GM20000 (cell line): Measurements from ENCODE around the gene DCBLD1.

Source experiments
- DNase-seq: peaks from one replicate; pipeline ENCODE4 v3.0.0; 2012; ENCODE audit warnings: low spot score
- TF ChIP-seq, protein P1 (sequence below): IDR thresholded peaks from 2 replicates; pipeline ENCODE4 v1.5.1; 2012; ENCODE audit warnings: mild to moderate bottlenecking, control low read depth; ENCODE audit errors: extremely low read depth, missing control alignments

DCBLD1 gene

GRCh38 chr6:117544716-117545115, 62.2 kb downstream of the DCBLD1 start:
- no peak for DNase-seq
- TF ChIP-seq, protein P1, sequence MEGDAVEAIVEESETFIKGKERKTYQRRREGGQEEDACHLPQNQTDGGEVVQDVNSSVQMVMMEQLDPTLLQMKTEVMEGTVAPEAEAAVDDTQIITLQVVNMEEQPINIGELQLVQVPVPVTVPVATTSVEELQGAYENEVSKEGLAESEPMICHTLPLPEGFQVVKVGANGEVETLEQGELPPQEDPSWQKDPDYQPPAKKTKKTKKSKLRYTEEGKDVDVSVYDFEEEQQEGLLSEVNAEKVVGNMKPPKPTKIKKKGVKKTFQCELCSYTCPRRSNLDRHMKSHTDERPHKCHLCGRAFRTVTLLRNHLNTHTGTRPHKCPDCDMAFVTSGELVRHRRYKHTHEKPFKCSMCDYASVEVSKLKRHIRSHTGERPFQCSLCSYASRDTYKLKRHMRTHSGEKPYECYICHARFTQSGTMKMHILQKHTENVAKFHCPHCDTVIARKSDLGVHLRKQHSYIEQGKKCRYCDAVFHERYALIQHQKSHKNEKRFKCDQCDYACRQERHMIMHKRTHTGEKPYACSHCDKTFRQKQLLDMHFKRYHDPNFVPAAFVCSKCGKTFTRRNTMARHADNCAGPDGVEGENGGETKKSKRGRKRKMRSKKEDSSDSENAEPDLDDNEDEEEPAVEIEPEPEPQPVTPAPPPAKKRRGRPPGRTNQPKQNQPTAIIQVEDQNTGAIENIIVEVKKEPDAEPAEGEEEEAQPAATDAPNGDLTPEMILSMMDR: no peak

DNA sequence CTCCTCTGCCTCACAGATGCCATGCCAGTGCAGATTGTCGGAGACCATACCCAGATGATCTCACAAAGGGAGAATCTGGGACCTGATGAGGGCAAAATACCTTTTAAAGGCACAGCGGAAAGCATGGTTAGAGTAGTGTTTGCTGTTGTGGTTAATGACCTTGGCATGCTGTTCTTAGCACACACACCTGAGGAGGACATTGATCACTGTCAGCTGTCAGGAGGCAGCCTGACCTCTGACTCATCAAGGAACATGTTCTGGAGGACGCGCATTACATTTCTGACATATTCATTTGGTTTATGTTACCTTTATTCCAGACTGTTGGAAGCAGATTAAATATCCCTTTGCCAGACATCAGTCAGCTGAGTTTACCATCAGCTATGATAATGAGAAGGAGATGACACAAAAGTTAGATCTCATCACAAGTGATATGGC, 62.7 kb downstream of the DCBLD1 start:
- TF ChIP-seq, protein P1: no peak
- DNase-seq: no peak

- TF ChIP-seq, protein P1: no peak
- no peak for DNase-seq
Observed at GRCh38 chr6:117546674-117547073, 64.2 kb downstream of the DCBLD1 start.

DNA sequence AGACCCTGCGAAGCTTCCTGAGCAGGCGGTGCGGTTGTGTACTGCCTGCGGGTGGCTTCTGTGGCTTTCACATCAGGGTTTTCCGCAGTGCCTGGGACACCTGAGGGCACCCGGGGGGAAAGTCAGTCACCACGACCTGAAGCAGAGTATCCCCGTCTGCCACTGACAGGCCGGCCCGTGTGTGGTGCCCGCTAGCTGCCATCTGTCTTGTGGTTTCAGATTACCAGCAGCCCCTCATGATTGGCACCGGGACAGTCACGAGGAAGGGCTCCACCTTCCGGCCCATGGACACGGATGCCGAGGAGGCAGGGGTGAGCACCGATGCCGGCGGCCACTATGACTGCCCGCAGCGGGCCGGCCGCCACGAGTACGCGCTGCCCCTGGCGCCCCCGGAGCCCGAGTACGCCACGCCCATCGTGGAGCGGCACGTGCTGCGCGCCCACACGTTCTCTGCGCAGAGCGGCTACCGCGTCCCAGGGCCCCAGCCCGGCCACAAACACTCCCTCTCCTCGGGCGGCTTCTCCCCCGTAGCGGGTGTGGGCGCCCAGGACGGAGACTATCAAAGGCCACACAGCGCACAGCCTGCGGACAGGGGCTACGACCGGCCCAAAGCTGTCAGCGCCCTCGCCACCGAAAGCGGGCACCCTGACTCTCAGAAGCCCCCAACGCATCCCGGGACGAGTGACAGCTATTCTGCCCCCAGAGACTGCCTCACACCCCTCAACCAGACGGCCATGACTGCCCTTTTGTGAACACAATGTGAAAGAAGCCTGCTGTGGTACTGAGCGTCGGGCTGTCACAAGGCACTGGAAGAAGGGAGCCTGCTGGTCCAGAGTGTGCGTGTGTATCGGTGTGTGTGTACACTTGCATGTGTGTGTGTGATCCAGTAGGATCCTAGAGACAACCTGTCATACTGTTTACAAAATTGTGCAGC, 65.5 kb downstream of the DCBLD1 start:
- peak; percentile 52 for DNase-seq
- TF ChIP-seq, protein P1: no peak

DNA sequence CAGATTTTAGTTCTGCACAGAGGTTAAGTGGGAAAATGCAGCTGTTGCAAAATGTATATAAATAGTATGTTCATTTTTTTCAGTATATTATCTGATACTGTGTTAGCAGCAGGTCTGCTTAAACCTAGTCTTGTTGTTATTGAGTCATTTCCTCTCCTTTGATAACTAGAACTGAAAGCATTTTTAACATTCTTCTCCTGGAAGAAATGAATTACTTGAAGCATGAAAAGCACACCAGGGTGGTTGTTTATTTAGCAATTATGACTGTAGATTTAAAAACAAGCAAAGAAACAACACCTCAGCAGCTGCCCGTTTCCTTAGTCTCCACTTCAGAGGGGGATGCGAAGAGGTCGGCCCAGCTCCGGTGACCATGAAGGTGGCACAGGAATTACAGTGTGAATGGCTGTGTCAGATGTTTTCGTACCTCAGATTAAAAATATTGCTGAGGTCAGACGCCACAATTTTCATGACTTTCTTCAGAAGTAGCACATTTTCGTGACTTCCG, 66.4 kb downstream of the DCBLD1 start:
- DNase-seq: no peak
- TF ChIP-seq, protein P1: no peak

GRCh38 chr6:117549611-117550010, 67.1 kb downstream of the DCBLD1 start:
- TF ChIP-seq, protein P1: no peak

DNA sequence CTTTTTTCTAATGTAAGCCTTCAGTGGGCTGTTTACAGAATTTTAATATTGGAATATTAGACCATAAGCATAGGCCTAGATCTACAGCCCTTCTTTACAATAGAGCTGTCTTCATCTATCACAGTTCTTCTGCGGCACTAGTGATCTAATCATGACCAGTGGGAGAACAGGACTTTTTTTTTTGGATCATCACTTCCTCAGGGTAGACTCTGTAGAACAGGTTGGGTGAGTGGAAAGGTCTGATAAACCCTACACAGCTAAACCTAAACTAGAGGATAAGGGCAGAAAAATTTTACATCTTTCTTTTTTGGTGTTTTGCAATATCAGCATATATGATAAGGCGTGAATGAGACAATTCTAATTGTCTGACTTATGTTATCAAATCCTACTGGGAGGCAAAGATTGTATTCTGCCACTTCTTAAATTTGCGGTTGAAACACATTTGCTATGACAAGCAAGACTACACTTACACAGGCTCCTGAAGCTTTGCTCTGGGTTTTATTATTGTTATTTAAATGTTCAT, 67.7 kb downstream of the DCBLD1 start:
- TF ChIP-seq, protein P1: no peak
- DNase-seq: no peak

More at GRCh38 chr6:117549611-117550010, 67.1 kb downstream of the DCBLD1 start:
- no peak for DNase-seq
